ENCODE measurements around the gene GET3. TPM values are rescaled to one million over a fixed set of nuclear protein-coding genes. Genes with fewer than 3 reads are reported as not detected.

The GET3 gene
- total and polyA plus RNA-seq, 2 of the 13 experiments (the other 11 are each of a cell fraction or from before 2014, with no cell fraction given), result 57.7 to 59.4 TPM

DNA sequence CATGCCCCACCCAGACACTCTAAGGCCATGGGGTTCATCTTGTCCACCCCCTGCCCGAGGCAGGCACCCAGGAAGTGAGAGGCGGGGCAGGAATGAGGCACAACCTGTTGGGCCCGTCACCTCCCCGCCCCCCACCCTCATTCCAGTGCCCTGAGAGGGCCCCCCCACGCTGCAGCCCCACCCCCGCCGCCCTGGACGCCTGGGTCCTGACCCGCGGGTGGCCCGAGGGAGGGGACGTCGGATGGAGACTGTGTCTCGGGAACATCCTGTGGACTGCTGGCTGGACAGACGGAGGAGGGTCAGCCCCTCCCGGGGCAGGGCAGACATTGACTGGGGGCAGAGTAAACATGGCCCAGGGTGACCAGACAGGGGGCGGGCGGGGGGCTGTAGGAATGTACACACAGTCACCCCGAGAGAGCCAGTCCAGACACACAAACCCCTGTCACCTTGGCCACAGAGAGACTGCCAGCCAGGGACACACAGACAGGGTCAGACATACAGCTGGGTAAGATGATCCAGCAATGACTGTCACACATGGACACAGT is 46.6 kb downstream of the GET3 start (continued):
- TF ChIP-seq POGZ (CRISPR knock-in tag; IDR thresholded peaks at IDR 0.05) (0 out of 2 replicates have a peak, but pooled peaks have one; percentile 26), ZSCAN25 (CRISPR knock-in tag; IDR thresholded peaks at IDR 0.05) (no peak), ZBTB40 (IDR thresholded peaks at IDR 0.05) (no peak), ZBTB40 (CRISPR knock-in tag; IDR thresholded peaks at IDR 0.05) (0 out of 2 replicates have a peak, but pooled peaks have one; percentile 45), SMARCC2 (IDR thresholded peaks at IDR 0.05) (no peak), ERF (CRISPR knock-in tag; IDR thresholded peaks at IDR 0.05) (no peak), ZNF891 (CRISPR knock-in tag; IDR thresholded peaks at IDR 0.05) (0 out of 2 replicates have a peak, but pooled peaks have one; percentile 51), ETS1 (CRISPR knock-in tag; IDR thresholded peaks at IDR 0.05) (no peak), ZC3H4 (CRISPR knock-in tag; IDR thresholded peaks at IDR 0.05; ENCODE audit: borderline replicate concordance) (no peak), ZSCAN30 (CRISPR knock-in tag; IDR thresholded peaks at IDR 0.05) (no peak), ZZZ3 (CRISPR knock-in tag; IDR thresholded peaks at IDR 0.05; ENCODE audit: borderline replicate concordance) (no peak), EEA1 (CRISPR knock-in tag; IDR thresholded peaks at IDR 0.05; ENCODE audit: borderline replicate concordance) (no peak), NFRKB (IDR thresholded peaks at IDR 0.05) (no peak), ZNF225 (CRISPR knock-in tag; IDR thresholded peaks at IDR 0.05) (no peak)
- TF ChIP-seq, protein P1, sequence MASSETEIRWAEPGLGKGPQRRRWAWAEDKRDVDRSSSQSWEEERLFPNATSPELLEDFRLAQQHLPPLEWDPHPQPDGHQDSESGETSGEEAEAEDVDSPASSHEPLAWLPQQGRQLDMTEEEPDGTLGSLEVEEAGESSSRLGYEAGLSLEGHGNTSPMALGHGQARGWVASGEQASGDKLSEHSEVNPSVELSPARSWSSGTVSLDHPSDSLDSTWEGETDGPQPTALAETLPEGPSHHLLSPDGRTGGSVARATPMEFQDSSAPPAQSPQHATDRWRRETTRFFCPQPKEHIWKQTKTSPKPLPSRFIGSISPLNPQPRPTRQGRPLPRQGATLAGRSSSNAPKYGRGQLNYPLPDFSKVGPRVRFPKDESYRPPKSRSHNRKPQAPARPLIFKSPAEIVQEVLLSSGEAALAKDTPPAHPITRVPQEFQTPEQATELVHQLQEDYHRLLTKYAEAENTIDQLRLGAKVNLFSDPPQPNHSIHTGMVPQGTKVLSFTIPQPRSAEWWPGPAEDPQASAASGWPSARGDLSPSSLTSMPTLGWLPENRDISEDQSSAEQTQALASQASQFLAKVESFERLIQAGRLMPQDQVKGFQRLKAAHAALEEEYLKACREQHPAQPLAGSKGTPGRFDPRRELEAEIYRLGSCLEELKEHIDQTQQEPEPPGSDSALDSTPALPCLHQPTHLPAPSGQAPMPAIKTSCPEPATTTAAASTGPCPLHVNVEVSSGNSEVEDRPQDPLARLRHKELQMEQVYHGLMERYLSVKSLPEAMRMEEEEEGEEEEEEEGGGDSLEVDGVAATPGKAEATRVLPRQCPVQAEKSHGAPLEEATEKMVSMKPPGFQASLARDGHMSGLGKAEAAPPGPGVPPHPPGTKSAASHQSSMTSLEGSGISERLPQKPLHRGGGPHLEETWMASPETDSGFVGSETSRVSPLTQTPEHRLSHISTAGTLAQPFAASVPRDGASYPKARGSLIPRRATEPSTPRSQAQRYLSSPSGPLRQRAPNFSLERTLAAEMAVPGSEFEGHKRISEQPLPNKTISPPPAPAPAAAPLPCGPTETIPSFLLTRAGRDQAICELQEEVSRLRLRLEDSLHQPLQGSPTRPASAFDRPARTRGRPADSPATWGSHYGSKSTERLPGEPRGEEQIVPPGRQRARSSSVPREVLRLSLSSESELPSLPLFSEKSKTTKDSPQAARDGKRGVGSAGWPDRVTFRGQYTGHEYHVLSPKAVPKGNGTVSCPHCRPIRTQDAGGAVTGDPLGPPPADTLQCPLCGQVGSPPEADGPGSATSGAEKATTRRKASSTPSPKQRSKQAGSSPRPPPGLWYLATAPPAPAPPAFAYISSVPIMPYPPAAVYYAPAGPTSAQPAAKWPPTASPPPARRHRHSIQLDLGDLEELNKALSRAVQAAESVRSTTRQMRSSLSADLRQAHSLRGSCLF (CRISPR knock-in tag; IDR thresholded peaks at IDR 0.05; ENCODE audit: borderline replicate concordance), result no peak

Data from HepG2 (cell line).